ENCODE results near the gene GPR39. TPM values are rescaled to one million over a fixed set of nuclear protein-coding genes. Genes with fewer than 3 reads are reported as not detected.

GPR39 gene
- total RNA-seq, 1 donor from 2014 or later: 0.20 TPM

DNA sequence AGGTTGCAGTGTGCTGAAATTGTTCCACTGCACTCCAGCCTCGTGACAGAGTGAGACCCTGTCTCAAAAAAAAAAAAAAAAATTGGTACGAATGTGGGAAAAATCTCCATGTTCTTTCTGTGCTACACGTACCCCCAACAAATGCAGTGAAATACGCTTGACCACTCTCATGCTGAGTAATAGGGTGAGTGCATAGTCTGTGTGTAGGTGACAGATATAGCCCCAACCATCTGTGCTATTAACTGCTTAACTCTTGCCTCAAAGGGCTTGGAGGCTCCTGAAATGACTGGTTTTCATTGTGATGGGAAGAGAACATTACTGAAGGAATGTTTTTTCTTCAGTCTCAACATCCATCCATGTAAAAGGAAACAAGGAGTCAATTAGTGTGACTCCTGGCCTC, 237.7 kb downstream of the GPR39 start:
- H3K9me3 Mint-ChIP-seq (ENCODE audit: low read depth): no peaks in the 10 kb centered on the region
- no peak overlapping the region for H3K27ac Mint-ChIP-seq (ENCODE audit: unreplicated experiment)
- TF ChIP-seq, protein P1, sequence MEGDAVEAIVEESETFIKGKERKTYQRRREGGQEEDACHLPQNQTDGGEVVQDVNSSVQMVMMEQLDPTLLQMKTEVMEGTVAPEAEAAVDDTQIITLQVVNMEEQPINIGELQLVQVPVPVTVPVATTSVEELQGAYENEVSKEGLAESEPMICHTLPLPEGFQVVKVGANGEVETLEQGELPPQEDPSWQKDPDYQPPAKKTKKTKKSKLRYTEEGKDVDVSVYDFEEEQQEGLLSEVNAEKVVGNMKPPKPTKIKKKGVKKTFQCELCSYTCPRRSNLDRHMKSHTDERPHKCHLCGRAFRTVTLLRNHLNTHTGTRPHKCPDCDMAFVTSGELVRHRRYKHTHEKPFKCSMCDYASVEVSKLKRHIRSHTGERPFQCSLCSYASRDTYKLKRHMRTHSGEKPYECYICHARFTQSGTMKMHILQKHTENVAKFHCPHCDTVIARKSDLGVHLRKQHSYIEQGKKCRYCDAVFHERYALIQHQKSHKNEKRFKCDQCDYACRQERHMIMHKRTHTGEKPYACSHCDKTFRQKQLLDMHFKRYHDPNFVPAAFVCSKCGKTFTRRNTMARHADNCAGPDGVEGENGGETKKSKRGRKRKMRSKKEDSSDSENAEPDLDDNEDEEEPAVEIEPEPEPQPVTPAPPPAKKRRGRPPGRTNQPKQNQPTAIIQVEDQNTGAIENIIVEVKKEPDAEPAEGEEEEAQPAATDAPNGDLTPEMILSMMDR (IDR thresholded peaks at IDR 0.05): no peak
- DNase-seq (ENCODE audit: low spot score): no peak
- no peaks in the 10 kb centered on the region for H3K36me3 Mint-ChIP-seq (ENCODE audit: low read depth)
- peaks cover 12% of the 10 kb centered on the region for H3K4me1 Mint-ChIP-seq (ENCODE audit: low read depth)
- no peak overlapping the region for H3K4me3 Mint-ChIP-seq (ENCODE audit: unreplicated experiment)
- H3K27me3 Mint-ChIP-seq (ENCODE audit: low read depth): peaks cover 2% of the 10 kb centered on the region

DNA sequence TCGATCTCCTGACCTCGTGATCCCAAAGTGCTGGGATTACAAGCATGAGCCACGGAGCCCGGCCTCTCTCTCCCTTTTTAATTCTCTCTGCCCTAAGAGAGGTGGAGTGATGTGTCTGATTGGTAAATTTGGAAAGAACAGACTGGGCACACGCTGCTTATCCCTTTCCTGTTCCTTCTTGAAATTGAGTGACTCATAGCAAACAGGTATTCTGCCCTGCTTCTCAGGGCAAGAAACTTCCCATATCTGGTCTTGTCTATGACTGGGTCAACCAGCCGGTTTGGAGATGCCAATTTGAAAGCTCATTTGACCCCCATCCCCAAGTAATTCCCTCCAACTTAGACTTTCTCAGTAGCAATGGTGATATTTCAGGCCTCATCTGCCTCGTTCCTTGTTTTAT, 238.4 kb downstream of the GPR39 start:
- no peak overlapping the region for H3K4me3 Mint-ChIP-seq (ENCODE audit: unreplicated experiment)
- no peak for DNase-seq (ENCODE audit: low spot score)
- no peaks in the 10 kb centered on the region for H3K9me3 Mint-ChIP-seq (ENCODE audit: low read depth)
- H3K36me3 Mint-ChIP-seq (ENCODE audit: low read depth): no peaks in the 10 kb centered on the region
- H3K27ac Mint-ChIP-seq (ENCODE audit: unreplicated experiment): no peak overlapping the region
- peaks cover 2% of the 10 kb centered on the region for H3K27me3 Mint-ChIP-seq (ENCODE audit: low read depth)
- TF ChIP-seq, protein P1 (IDR thresholded peaks at IDR 0.05): no peak
- H3K4me1 Mint-ChIP-seq (ENCODE audit: low read depth): peaks cover 12% of the 10 kb centered on the region

DNA sequence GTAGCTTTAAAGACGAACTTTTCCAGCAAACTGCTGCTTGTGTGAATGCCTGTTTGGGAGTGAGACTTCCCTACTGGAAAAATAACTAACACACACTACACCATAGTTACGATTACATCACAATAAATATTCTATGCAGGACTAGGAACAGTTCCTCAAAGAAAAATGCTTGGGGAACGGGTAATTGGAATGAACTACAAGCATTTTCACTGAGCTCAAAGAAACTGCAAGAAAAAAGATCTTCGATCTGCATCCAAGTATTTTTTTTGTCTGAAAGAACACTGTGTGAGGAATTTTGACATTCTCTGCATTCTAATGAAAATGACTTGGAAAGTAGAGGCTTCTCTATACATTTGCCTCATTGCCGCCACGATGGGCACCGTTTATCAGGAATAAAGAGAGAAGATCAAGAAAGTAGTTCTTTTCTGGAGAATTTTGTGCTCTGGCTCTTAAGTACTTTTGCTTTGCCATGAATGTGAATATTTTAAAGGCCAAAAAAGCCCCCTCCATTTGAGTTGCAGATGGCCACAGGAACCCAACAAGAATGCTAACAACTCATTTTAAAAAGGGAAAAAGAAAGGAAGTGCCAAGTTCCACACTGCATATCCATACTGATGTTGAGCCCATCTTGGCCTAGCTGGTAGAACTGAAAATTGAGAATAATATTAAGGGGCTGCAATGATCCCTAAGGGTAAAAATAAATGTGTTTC, 239.8 kb downstream of the GPR39 start:
- no peak for DNase-seq (ENCODE audit: low spot score)
- H3K4me3 Mint-ChIP-seq (ENCODE audit: unreplicated experiment): no peak overlapping the region
- H3K27me3 Mint-ChIP-seq (ENCODE audit: low read depth): peaks cover 7% of the 10 kb centered on the region
- H3K36me3 Mint-ChIP-seq (ENCODE audit: low read depth): no peaks in the 10 kb centered on the region
- no peaks in the 10 kb centered on the region for H3K9me3 Mint-ChIP-seq (ENCODE audit: low read depth)
- peaks cover 12% of the 10 kb centered on the region for H3K4me1 Mint-ChIP-seq (ENCODE audit: low read depth)
- H3K27ac Mint-ChIP-seq (ENCODE audit: unreplicated experiment): peak overlapping the region; percentile 28
- TF ChIP-seq, protein P1 (IDR thresholded peaks at IDR 0.05): no peak

DNA sequence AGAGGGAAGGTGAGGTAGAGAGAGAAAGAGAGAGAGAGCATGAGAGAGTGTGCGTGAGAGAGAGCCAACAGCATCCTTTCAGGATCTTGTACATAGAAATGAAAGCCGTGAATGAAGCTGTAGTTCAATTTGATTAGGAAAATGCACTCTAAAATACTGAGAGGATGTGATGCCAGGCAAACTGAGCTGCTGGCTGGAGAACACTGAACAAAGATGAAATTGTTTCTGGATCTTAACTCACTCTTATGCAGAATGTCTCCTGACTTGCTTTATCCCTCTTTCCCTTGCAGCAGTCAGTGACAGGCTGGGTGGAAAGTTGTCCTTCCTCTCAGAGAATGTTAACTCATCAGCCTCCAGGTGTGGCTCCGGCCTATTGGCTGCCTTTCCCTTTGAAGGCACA, 242.7 kb downstream of the GPR39 start:
- DNase-seq (ENCODE audit: low spot score): no peak
- H3K9me3 Mint-ChIP-seq (ENCODE audit: low read depth): no peaks in the 10 kb centered on the region
- H3K27ac Mint-ChIP-seq (ENCODE audit: unreplicated experiment): no peak overlapping the region
- H3K36me3 Mint-ChIP-seq (ENCODE audit: low read depth): no peaks in the 10 kb centered on the region
- H3K4me1 Mint-ChIP-seq (ENCODE audit: low read depth): peaks cover 26% of the 10 kb centered on the region
- TF ChIP-seq, protein P1 (IDR thresholded peaks at IDR 0.05): no peak
- H3K4me3 Mint-ChIP-seq (ENCODE audit: unreplicated experiment): no peak overlapping the region
- peaks cover 10% of the 10 kb centered on the region for H3K27me3 Mint-ChIP-seq (ENCODE audit: low read depth)

DNA sequence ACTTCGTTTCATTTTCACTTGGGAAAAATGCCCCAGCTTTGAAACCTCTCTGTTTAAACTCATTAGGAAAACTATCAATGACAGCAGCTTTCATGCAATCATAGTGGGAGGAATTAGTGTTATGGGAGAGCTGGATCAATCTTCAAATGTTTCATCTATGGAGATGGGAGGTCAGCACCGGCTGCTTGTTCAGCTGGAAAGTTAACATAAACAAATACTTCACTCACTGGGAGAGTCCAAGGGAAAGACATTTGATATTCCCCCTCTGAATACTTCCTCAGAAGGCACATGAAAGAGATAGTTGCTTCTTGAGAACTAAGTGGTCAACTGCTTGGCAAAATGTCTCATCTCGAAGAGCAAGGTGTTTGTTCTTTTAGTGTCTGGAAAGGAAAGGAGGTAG, 246.1 kb downstream of the GPR39 start:
- Mint-ChIP-seq H3K36me3 (ENCODE audit: low read depth) (no peaks in the 10 kb centered on the region), H3K27me3 (ENCODE audit: low read depth) (peaks cover 19% of the 10 kb centered on the region), H3K4me1 (ENCODE audit: low read depth) (peaks cover 13% of the 10 kb centered on the region), H3K4me3 (ENCODE audit: unreplicated experiment) (peak overlapping the region; percentile 15), H3K27ac (ENCODE audit: unreplicated experiment) (no peak overlapping the region), H3K9me3 (ENCODE audit: low read depth) (no peaks in the 10 kb centered on the region)
- DNase-seq (ENCODE audit: low spot score): no peak
- TF ChIP-seq, protein P1 (IDR thresholded peaks at IDR 0.05): no peak
